ENCODE results near the gene PEF1.
"Not testable (repeated sequence)": the region's sequence is repeated elsewhere in the genome, so short reads cannot be mapped to it uniquely, and the experiment has no call there.

- not testable (repeated sequence) for TF ChIP-seq POLR2AphosphoS5, CTCF (IDR thresholded peaks at IDR 0.05)
Observed at GRCh38 chr1:31587328-31587699, 57.4 kb downstream of the PEF1 start.

Data from gastroesophageal sphincter (tissue), 3 donors.